Measurements from ENCODE around the gene CERS6. TPM values are rescaled to one million over a fixed set of nuclear protein-coding genes. Genes with fewer than 3 reads are reported as not detected.

The CERS6 gene
- polyA plus RNA-seq, 4 donors, result 6.8 to 55.4 (median 21.9) TPM

- H3K36me3 ChIP-seq (ENCODE audit: control insufficient read depth in 3 of 3, insufficient read depth in 2 of 3, low read depth in 1 of 3, low read length in 3 of 3), result peaks cover 2 to 4% (median 3%) of the 10 kb centered on the region in 3 donors
- peaks cover 5 to 9% (median 6%) of the 10 kb centered on the region in 3 donors for H3K4me1 ChIP-seq (ENCODE audit: control insufficient read depth in 3 of 3, insufficient read depth in 2 of 3, low read depth in 1 of 3, low read length in 2 of 3)
- DNase-seq (no peak), FAIRE-seq (no peak)
- no peak overlapping the region for H3K4me3 ChIP-seq (ENCODE audit: low read depth in 1 of 3, low read length in 3 of 3)
- H3K27ac ChIP-seq (ENCODE audit: low read depth in 1 of 3, low read length in 2 of 3), result peak overlapping the region in 1 of 3 donors; percentile 76
- no peaks in the 10 kb centered on the region for H3K27me3 ChIP-seq (ENCODE audit: control insufficient read depth in 3 of 3, insufficient read depth in 3 of 3, low read length in 3 of 3)
- no peaks in the 10 kb centered on the region for H3K9me3 ChIP-seq (ENCODE audit: control insufficient read depth in 2 of 2, insufficient read depth in 1 of 2, low read depth in 1 of 2, low read length in 1 of 2)
- 40 to 60% (median 60%) methylated on average over 5 of the region's 5 CpGs for WGBS, 3 donors
Observed at GRCh38 chr2:168583710-168584521, 127.8 kb downstream of the CERS6 start.

- H3K27ac ChIP-seq (ENCODE audit: low read depth in 1 of 3, low read length in 2 of 3), result no peak overlapping the region
- peaks cover 0 to 2% (median 0%) of the 10 kb centered on the region in 3 donors for H3K36me3 ChIP-seq (ENCODE audit: control insufficient read depth in 3 of 3, insufficient read depth in 2 of 3, low read depth in 1 of 3, low read length in 3 of 3)
- H3K4me3 ChIP-seq (ENCODE audit: low read depth in 1 of 3, low read length in 3 of 3), result no peak overlapping the region
- DNase-seq (no peak), FAIRE-seq (no peak)
- H3K27me3 ChIP-seq (ENCODE audit: control insufficient read depth in 3 of 3, insufficient read depth in 3 of 3, low read length in 3 of 3), result no peaks in the 10 kb centered on the region
- peaks cover 5 to 9% (median 6%) of the 10 kb centered on the region in 3 donors for H3K4me1 ChIP-seq (ENCODE audit: control insufficient read depth in 3 of 3, insufficient read depth in 2 of 3, low read depth in 1 of 3, low read length in 2 of 3)
- H3K9me3 ChIP-seq (ENCODE audit: control insufficient read depth in 2 of 2, insufficient read depth in 1 of 2, low read depth in 1 of 2, low read length in 1 of 2), result no peaks in the 10 kb centered on the region
Observed at GRCh38 chr2:168584911-168585310, 128.8 kb downstream of the CERS6 start.

GRCh38 chr2:168585700-168586099 is 129.6 kb downstream of the CERS6 start:
- peaks cover 0 to 2% (median 0%) of the 10 kb centered on the region in 3 donors for H3K36me3 ChIP-seq (ENCODE audit: control insufficient read depth in 3 of 3, insufficient read depth in 2 of 3, low read depth in 1 of 3, low read length in 3 of 3)
- 77 to 93% (median 92%) methylated on average over 4 of the region's 4 CpGs for WGBS, 3 donors
- H3K4me3 ChIP-seq (ENCODE audit: low read depth in 1 of 3, low read length in 3 of 3), result no peak overlapping the region
- FAIRE-seq (no peak), DNase-seq (no peak)
- no peaks in the 10 kb centered on the region for H3K27me3 ChIP-seq (ENCODE audit: control insufficient read depth in 3 of 3, insufficient read depth in 3 of 3, low read length in 3 of 3)
- no peak overlapping the region for H3K27ac ChIP-seq (ENCODE audit: low read depth in 1 of 3, low read length in 2 of 3)
- H3K9me3 ChIP-seq (ENCODE audit: control insufficient read depth in 2 of 2, insufficient read depth in 1 of 2, low read depth in 1 of 2, low read length in 1 of 2), result no peaks in the 10 kb centered on the region
- peaks cover 5 to 9% (median 6%) of the 10 kb centered on the region in 3 donors for H3K4me1 ChIP-seq (ENCODE audit: control insufficient read depth in 3 of 3, insufficient read depth in 2 of 3, low read depth in 1 of 3, low read length in 2 of 3)

- H3K9me3 ChIP-seq (ENCODE audit: control insufficient read depth in 2 of 2, insufficient read depth in 1 of 2, low read depth in 1 of 2, low read length in 1 of 2), result no peaks in the 10 kb centered on the region
- H3K27ac ChIP-seq (ENCODE audit: low read depth in 1 of 3, low read length in 2 of 3), result no peak overlapping the region
- FAIRE-seq, result no peak
- WGBS, 3 donors, result 79 to 94% (median 81%) methylated on average over 2 of the region's 2 CpGs
- H3K27me3 ChIP-seq (ENCODE audit: control insufficient read depth in 3 of 3, insufficient read depth in 3 of 3, low read length in 3 of 3), result no peaks in the 10 kb centered on the region
- peaks cover 5 to 9% (median 6%) of the 10 kb centered on the region in 3 donors for H3K4me1 ChIP-seq (ENCODE audit: control insufficient read depth in 3 of 3, insufficient read depth in 2 of 3, low read depth in 1 of 3, low read length in 2 of 3)
- H3K4me3 ChIP-seq (ENCODE audit: low read depth in 1 of 3, low read length in 3 of 3), result no peak overlapping the region
- DNase-seq, result no peak
- no peaks in the 10 kb centered on the region for H3K36me3 ChIP-seq (ENCODE audit: control insufficient read depth in 3 of 3, insufficient read depth in 2 of 3, low read depth in 1 of 3, low read length in 3 of 3)
Observed at GRCh38 chr2:168587307-168587706, 131.2 kb downstream of the CERS6 start.

GRCh38 chr2:168589236-168590211 is 133.5 kb downstream of the CERS6 start:
- Histone ChIP-seq H3K4me3 (ENCODE audit: low read depth in 1 of 3, low read length in 3 of 3) (no peak overlapping the region), H3K9me3 (ENCODE audit: control insufficient read depth in 2 of 2, insufficient read depth in 1 of 2, low read depth in 1 of 2, low read length in 1 of 2) (no peaks in the 10 kb centered on the region), H3K36me3 (ENCODE audit: control insufficient read depth in 3 of 3, insufficient read depth in 2 of 3, low read depth in 1 of 3, low read length in 3 of 3) (no peaks in the 10 kb centered on the region), H3K4me1 (ENCODE audit: control insufficient read depth in 3 of 3, insufficient read depth in 2 of 3, low read depth in 1 of 3, low read length in 2 of 3) (no peaks in the 10 kb centered on the region), H3K27me3 (ENCODE audit: control insufficient read depth in 3 of 3, insufficient read depth in 3 of 3, low read length in 3 of 3) (no peaks in the 10 kb centered on the region), H3K27ac (ENCODE audit: low read depth in 1 of 3, low read length in 2 of 3) (no peak overlapping the region)
- FAIRE-seq (no peak), DNase-seq (no peak)
- WGBS, 3 donors, result 60 to 71% (median 66%) methylated on average over 5 of the region's 5 CpGs

GRCh38 chr2:168592181-168592831 is 136.2 kb downstream of the CERS6 start:
- Histone ChIP-seq H3K36me3 (ENCODE audit: control insufficient read depth in 3 of 3, insufficient read depth in 2 of 3, low read depth in 1 of 3, low read length in 3 of 3) (no peaks in the 10 kb centered on the region), H3K9me3 (ENCODE audit: control insufficient read depth in 2 of 2, insufficient read depth in 1 of 2, low read depth in 1 of 2, low read length in 1 of 2) (no peaks in the 10 kb centered on the region), H3K4me1 (ENCODE audit: control insufficient read depth in 3 of 3, insufficient read depth in 2 of 3, low read depth in 1 of 3, low read length in 2 of 3) (peaks cover 0 to 4% (median 0%) of the 10 kb centered on the region in 3 donors), H3K27me3 (ENCODE audit: control insufficient read depth in 3 of 3, insufficient read depth in 3 of 3, low read length in 3 of 3) (no peaks in the 10 kb centered on the region), H3K4me3 (ENCODE audit: low read depth in 1 of 3, low read length in 3 of 3) (no peak overlapping the region), H3K27ac (ENCODE audit: low read depth in 1 of 3, low read length in 2 of 3) (no peak overlapping the region)
- no peak for DNase-seq
- FAIRE-seq, result no peak
- 83 to 93% (median 93%) methylated on average over 3 of the region's 3 CpGs for WGBS, 3 donors

- DNase-seq, result no peak
- peaks cover 0 to 4% (median 0%) of the 10 kb centered on the region in 3 donors for H3K4me1 ChIP-seq (ENCODE audit: control insufficient read depth in 3 of 3, insufficient read depth in 2 of 3, low read depth in 1 of 3, low read length in 2 of 3)
- H3K4me3 ChIP-seq (ENCODE audit: low read depth in 1 of 3, low read length in 3 of 3), result no peak overlapping the region
- WGBS, 3 donors, result 74 to 94% (median 78%) methylated on average over 1 of the region's 1 CpG
- no peaks in the 10 kb centered on the region for H3K36me3 ChIP-seq (ENCODE audit: control insufficient read depth in 3 of 3, insufficient read depth in 2 of 3, low read depth in 1 of 3, low read length in 3 of 3)
- no peaks in the 10 kb centered on the region for H3K27me3 ChIP-seq (ENCODE audit: control insufficient read depth in 3 of 3, insufficient read depth in 3 of 3, low read length in 3 of 3)
- FAIRE-seq, result peak; percentile 15
- H3K9me3 ChIP-seq (ENCODE audit: control insufficient read depth in 2 of 2, insufficient read depth in 1 of 2, low read depth in 1 of 2, low read length in 1 of 2), result no peaks in the 10 kb centered on the region
- no peak overlapping the region for H3K27ac ChIP-seq (ENCODE audit: low read depth in 1 of 3, low read length in 2 of 3)
Observed at GRCh38 chr2:168593713-168594112, 137.6 kb downstream of the CERS6 start.

- H3K36me3 ChIP-seq (ENCODE audit: control insufficient read depth in 3 of 3, insufficient read depth in 2 of 3, low read depth in 1 of 3, low read length in 3 of 3), result no peaks in the 10 kb centered on the region
- H3K4me3 ChIP-seq (ENCODE audit: low read depth in 1 of 3, low read length in 3 of 3), result no peak overlapping the region
- no peak overlapping the region for H3K27ac ChIP-seq (ENCODE audit: low read depth in 1 of 3, low read length in 2 of 3)
- 29 to 47% (median 39%) methylated on average over 1 of the region's 1 CpG for WGBS, 3 donors
- no peaks in the 10 kb centered on the region for H3K27me3 ChIP-seq (ENCODE audit: control insufficient read depth in 3 of 3, insufficient read depth in 3 of 3, low read length in 3 of 3)
- DNase-seq, result no peak
- FAIRE-seq, result no peak
- peaks cover 0 to 4% (median 0%) of the 10 kb centered on the region in 3 donors for H3K4me1 ChIP-seq (ENCODE audit: control insufficient read depth in 3 of 3, insufficient read depth in 2 of 3, low read depth in 1 of 3, low read length in 2 of 3)
- H3K9me3 ChIP-seq (ENCODE audit: control insufficient read depth in 2 of 2, insufficient read depth in 1 of 2, low read depth in 1 of 2, low read length in 1 of 2), result no peaks in the 10 kb centered on the region
Observed at GRCh38 chr2:168594778-168595177, 138.7 kb downstream of the CERS6 start.
